Skin epidermis (tissue), 12 donors: Measurements from ENCODE around the gene GIGYF1.

Source experiments
- H3K27ac ChIP-seq, 21 experiments: fragments of 200-600 bp; sonication (generic) in 11 of 21; one replicate each; pipeline ENCODE4 v1.5.0; 2020; ENCODE audit warnings: mild to moderate bottlenecking in 3 of 21, inconsistent platforms in 2 of 21, moderate library complexity in 2 of 21
- H3K4me3 ChIP-seq, 7 experiments: fragments of 200-600 bp; sonication (generic) in 2 of 7; one replicate each; pipeline ENCODE4 v1.5.0; 2020; ENCODE audit warnings: inconsistent platforms in 2 of 7, mild to moderate bottlenecking in 2 of 7, moderate library complexity in 1 of 7

GIGYF1 gene

GRCh38 chr7:100649826-100650565 lies 44.1 kb downstream of the GIGYF1 start:
- Histone ChIP-seq H3K27ac (no peak overlapping the region), H3K4me3 (no peak overlapping the region)

GRCh38 chr7:100642534-100642907 lies 51.5 kb downstream of the GIGYF1 start:
- H3K4me3 ChIP-seq = no peak overlapping the region
- H3K27ac ChIP-seq = no peak overlapping the region

GRCh38 chr7:100641860-100642533 lies 52.1 kb downstream of the GIGYF1 start:
- Histone ChIP-seq H3K4me3 (no peak overlapping the region), H3K27ac (no peak overlapping the region)

- Histone ChIP-seq H3K27ac (no peak within 1 kb of the TSS), H3K4me3 (no peak within 1 kb of the TSS)
These were observed 52.6 kb downstream of the GIGYF1 start, which contains the start of gene TFR2 for GRCh38 chr7:100641463-100641859. Gene TFR2 (minus strand): TSS chr7:100641552. CDS start chr7:100641509, 43 bp downstream.

- Histone ChIP-seq H3K27ac (no peak overlapping the region), H3K4me3 (no peak overlapping the region)
These were observed 53.3 kb downstream of the GIGYF1 start for GRCh38 chr7:100640517-100641440.

- Histone ChIP-seq H3K27ac (no peak overlapping the region), H3K4me3 (no peak overlapping the region)
These were observed 54.0 kb downstream of the GIGYF1 start for GRCh38 chr7:100639995-100640516.

GRCh38 chr7:100632951-100633717 lies 60.9 kb downstream of the GIGYF1 start:
- H3K4me3 ChIP-seq = peak overlapping the region; percentile 38 to 57 (median 47)
- peak overlapping the region in 13 of 21 experiments; percentile 8 to 73 (median 53) for H3K27ac ChIP-seq

- H3K4me3 ChIP-seq = no peak overlapping the region
- no peak overlapping the region for H3K27ac ChIP-seq
These were observed 64.0 kb downstream of the GIGYF1 start for GRCh38 chr7:100630066-100630465.
